Measurements from ENCODE around the gene CCDC195.
"Not testable (repeated sequence)": the region's sequence is repeated elsewhere in the genome, so short reads cannot be mapped to it uniquely, and the experiment has no call there.

Gene CCDC195

DNA sequence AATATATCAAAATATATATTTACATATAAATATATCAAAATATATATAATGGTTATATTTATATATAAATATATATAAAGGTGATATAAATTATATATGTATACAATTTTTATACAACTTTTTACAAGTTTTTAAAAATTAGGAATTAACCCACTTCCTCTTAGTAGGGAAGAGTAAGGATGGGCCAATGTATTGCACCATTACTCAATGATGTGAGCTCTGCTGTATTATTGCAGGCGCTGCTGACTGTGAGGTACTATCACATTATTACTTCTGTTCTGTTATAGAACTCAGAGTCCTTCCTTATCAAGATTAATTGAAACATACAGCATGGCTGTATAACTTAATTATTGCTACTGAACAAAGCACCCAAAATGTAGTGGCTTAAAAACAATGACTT, 46.0 kb downstream of the CCDC195 start:
- TF ChIP-seq, protein P1, sequence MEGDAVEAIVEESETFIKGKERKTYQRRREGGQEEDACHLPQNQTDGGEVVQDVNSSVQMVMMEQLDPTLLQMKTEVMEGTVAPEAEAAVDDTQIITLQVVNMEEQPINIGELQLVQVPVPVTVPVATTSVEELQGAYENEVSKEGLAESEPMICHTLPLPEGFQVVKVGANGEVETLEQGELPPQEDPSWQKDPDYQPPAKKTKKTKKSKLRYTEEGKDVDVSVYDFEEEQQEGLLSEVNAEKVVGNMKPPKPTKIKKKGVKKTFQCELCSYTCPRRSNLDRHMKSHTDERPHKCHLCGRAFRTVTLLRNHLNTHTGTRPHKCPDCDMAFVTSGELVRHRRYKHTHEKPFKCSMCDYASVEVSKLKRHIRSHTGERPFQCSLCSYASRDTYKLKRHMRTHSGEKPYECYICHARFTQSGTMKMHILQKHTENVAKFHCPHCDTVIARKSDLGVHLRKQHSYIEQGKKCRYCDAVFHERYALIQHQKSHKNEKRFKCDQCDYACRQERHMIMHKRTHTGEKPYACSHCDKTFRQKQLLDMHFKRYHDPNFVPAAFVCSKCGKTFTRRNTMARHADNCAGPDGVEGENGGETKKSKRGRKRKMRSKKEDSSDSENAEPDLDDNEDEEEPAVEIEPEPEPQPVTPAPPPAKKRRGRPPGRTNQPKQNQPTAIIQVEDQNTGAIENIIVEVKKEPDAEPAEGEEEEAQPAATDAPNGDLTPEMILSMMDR (conservative IDR thresholded peaks at IDR 0.05) = no peak
- H3K27ac ChIP-seq = no peak overlapping the region

DNA sequence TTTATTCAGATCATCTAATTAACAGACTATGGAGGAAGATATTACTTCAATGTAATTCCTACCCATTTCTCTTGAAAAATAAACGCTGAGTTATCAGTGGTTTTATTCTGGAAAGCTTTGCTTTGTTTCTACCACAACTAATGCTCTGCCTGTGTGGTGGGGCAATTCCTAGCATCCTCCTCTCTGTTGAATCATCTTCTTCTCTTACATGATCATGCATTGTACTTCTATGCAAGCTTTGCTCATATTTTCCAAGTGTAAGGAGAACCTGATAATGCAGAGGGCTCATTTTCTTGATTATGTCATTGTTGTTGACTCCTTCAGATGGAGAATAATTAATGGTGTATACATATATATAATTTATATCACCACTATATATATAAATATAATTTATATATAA, 46.7 kb downstream of the CCDC195 start:
- TF ChIP-seq, protein P1 (conservative IDR thresholded peaks at IDR 0.05) = no peak
- H3K27ac ChIP-seq = no peak overlapping the region

DNA sequence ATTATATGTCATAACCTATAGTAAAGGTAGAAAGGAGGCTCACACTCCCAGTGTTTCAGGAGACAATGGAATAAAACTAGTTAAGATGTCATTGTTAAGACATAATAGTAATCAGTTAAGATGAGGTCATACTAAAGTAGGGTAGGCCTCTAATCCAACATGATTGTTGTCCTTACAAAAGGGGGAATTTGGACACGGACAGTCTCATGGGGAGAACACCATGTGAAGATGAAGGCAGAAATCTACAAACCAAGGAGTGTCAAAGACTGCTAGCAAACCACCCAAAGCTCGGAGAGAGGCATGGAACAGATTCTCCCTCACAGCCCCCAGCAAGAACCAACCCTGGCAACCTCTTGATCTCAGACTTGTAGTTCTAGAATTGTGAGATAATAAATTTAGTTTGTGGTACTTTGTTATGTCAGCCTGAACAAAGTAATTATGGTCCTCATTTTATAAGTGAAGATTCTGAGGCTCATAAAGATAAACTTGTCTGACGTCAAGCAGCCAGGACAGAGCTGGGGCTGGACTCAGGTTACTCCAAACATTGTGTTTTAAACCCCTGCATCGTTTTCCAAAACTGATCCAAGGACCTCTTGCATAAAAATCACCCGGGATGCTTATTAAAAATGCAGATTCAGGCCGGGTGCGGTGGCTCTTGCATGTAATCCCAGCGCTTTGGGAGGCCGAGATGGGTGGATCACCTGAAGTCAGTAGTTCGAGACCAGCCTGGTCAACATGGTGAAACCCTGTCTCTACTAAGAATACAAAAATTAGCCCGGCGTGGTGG, 47.8 kb downstream of the CCDC195 start:
- TF ChIP-seq, protein P1 (conservative IDR thresholded peaks at IDR 0.05) = no peak
- H3K27ac ChIP-seq = no peak overlapping the region

DNA sequence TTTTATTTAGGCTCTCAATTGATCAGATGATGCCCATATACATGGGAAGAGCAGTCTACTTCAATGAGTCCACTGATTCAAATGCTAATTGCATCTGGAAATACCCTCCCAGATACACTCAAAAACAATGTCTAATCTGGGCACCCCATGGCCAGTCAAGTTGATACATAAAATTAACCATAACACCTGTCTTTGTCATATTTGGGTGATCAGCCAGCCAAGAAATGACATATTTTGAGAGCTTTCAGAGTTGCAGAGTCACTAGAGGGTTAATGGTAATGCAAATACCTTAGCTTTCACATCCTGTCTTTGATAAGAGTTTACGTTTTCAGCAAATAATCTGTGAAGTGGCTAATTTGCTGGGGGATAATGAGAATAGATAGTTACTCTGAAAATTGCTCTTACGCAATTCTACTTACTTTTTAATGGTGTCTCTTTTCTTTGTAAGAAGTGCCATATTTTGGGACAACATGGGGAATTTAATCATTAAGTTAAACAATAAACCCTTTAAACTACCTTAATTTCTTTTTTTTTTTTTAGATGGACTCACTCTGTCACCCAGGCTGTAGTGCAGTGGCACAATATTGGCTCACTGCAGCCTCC, 49.1 kb downstream of the CCDC195 start:
- H3K27ac ChIP-seq = no peak overlapping the region
- TF ChIP-seq, protein P1 (conservative IDR thresholded peaks at IDR 0.05) = no peak

DNA sequence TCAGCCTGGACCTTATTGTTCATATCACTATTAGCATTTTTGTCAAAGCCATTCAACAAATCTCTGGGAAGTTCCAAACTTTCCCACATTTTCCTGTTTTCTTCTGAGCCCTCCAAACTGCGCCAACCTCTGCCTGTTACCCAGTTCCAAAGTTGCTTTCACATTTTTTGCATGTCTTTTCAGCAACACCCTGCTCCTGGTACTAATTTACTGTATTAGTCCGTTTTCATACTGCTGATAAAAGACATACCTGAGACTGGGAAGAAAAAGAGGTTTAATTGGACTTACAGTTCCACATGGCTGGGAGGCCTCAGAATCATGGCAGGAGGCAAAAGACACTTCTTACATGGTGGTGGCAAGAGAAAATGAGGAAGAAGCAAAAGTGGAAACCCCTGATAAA, 52.8 kb downstream of the CCDC195 start:
- not testable (repeated sequence) for H3K27ac ChIP-seq

DNA sequence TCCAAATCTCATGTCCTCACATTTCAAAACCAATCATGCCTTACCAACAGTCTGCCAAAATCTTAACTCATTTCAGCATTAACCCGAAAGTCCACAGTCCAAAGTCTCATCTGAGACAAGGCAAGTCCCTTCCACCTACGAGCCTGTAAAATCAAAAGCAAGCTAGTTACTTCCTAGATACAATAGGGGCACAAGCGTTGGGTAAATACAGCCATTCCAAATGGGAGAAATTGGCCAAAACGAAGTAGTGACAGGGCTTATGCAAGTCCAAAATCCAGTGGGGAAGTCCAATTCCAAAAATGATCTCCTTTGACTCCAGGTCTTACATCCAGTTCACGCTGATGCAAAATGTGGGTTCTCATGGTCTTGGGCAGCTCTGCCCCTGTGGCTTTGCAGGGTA, 54.5 kb downstream of the CCDC195 start:
- H3K27ac ChIP-seq = not testable (repeated sequence)

DNA sequence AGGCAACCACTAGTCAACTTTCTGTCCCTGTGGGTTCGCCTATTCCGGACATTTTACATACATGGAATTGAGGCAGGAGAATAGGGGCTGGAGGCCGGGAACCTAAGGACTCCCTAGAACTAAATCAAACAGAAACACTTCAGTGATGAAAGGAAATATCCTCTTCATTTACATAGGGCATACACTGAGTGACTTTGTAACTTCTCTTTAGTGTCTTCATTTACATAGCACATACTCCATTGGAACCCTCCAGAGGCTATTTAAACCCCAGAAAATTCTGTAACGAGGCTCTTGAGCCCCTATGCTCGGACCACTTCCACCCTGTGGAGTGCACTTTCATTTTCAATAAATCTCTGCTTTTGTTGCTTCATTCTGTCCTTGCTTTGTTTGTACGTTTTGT, 56.5 kb downstream of the CCDC195 start:
- H3K27ac ChIP-seq = no peak overlapping the region
- TF ChIP-seq, protein P1 (conservative IDR thresholded peaks at IDR 0.05) = no peak

DNA sequence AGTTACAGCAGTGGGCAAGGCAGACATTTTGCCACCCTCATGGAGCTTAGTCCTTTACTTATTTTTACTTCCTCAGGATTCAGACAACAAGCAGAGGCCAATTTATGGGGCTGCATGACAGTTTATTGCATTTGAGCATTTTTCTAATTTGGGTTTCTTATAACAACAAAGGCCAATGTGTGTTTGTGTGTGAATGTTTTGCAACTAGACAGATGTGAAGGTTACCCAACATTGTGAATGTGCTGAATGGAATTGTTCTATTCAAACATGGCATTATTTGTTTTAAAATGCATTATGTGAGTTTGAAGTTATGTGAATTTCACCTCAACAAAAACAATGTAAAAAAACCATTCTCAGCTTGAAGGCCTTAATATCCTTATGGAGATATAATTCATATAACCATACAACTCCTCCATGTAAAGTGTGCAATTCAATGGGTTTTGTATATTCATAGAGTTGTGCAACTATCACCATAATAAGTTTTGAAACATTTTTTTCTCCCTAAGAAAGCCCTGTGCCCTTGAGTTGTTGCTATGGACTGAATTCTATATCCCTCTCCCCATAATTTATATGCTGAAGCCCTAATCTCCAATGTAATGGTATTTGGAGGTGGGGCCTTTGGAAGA, 57.3 kb downstream of the CCDC195 start:
- TF ChIP-seq, protein P1 (conservative IDR thresholded peaks at IDR 0.05) = no peak
- no peak overlapping the region for H3K27ac ChIP-seq

Data from VCaP (cell line).